ENCODE results near the gene RAB3C.

DNA sequence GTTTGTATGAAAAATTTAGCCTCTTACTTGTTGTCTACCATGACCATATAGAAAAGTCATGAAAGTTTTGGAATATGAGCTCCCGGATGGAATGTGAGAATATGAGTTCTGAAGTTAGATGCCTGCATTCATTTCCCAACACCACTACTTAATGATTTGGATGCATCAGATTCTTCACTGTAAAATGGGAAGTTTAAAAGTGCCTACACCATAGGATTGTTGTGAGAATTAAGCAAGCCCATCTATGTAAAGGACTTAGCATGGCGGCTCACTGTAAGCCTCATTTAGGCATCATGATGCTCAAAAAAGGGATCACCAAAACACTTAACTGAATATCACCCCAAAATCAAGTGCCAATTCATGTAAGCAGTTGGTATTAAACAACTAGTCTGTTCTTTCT is 177.3 kb downstream of the RAB3C start:
- TF ChIP-seq SP1 (IDR thresholded peaks at IDR 0.05) (no peak), FOXK2 (IDR thresholded peaks at IDR 0.05) (no peak), SUZ12 (IDR thresholded peaks at IDR 0.05) (no peak), ARNT (IDR thresholded peaks at IDR 0.05) (no peak), CTBP1 (IDR thresholded peaks at IDR 0.05; ENCODE audit: borderline replicate concordance) (no peak), FOXM1 (IDR thresholded peaks at IDR 0.05; ENCODE audit: borderline replicate concordance) (no peak), TARDBP (IDR thresholded peaks at IDR 0.05) (no peak), L3MBTL2 (conservative IDR thresholded peaks at IDR 0.05) (no peak), ZNF384 (IDR thresholded peaks at IDR 0.05) (no peak), BHLHE40 (IDR thresholded peaks at IDR 0.05; ENCODE audit: borderline replicate concordance) (no peak), NFRKB (IDR thresholded peaks at IDR 0.05) (no peak), FOXA1 (IDR thresholded peaks at IDR 0.05) (no peak), LEF1 (IDR thresholded peaks at IDR 0.05; ENCODE audit: borderline replicate concordance) (no peak)
- TF ChIP-seq, protein P1, sequence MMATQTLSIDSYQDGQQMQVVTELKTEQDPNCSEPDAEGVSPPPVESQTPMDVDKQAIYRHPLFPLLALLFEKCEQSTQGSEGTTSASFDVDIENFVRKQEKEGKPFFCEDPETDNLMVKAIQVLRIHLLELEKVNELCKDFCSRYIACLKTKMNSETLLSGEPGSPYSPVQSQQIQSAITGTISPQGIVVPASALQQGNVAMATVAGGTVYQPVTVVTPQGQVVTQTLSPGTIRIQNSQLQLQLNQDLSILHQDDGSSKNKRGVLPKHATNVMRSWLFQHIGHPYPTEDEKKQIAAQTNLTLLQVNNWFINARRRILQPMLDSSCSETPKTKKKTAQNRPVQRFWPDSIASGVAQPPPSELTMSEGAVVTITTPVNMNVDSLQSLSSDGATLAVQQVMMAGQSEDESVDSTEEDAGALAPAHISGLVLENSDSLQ (IDR thresholded peaks at IDR 0.05): no peak

All from HEK293T (cell line).